Pons (tissue), 1 donor: Measurements from ENCODE around the gene GANC.
"Not testable (repeated sequence)": the region's sequence is repeated elsewhere in the genome, so short reads cannot be mapped to it uniquely, and the experiment has no call there.

Experiments
- DNase-seq: peaks from one replicate; pipeline ENCODE4 v3.0.0-alpha.2; 2016; ENCODE audit warnings: low spot score

GANC gene

GRCh38 chr15:42282926-42283325 is 9.9 kb downstream of the GANC start:
- DNase-seq = no peak

DNA sequence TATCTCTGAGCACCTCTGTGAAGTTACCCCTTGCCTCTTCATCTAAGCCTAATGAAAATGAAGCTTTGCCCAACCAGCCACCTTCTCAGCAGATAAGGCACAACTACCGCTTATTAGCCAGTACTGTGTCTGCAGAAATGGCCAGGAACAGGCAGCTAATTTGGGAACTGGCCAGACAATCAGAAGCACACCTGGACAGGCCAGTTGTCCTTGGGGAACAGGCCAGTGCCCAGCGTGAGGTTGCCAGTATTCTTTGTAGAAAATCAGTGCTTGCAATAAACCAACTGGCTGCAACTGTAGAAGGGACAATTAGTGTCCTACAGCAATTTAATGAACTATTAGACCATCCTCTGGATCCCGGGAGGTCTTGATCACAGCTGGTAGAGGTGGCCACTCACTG is 10.7 kb downstream of the GANC start:
- DNase-seq = no peak

GRCh38 chr15:42284551-42284950 is 11.6 kb downstream of the GANC start:
- no peak for DNase-seq

DNA sequence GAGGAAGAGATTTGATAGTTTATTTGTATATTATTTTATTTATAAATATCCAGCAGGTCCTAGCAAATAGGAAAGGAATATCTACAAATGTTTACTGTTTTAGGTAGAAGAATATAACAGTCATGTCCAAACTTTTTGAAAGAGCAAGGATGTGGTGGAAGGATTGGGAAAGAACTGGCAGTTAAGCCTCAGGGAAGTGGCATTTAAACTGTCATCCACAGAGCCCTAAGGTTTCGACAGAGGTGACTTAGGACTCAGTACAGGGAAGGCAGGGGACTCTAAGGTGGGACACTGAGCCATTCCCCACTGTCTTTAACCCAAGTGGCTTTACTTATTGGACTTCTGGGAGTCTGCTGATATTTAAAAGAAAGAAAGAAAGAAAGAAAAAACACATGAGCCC is 12.0 kb downstream of the GANC start:
- DNase-seq = no peak

DNA sequence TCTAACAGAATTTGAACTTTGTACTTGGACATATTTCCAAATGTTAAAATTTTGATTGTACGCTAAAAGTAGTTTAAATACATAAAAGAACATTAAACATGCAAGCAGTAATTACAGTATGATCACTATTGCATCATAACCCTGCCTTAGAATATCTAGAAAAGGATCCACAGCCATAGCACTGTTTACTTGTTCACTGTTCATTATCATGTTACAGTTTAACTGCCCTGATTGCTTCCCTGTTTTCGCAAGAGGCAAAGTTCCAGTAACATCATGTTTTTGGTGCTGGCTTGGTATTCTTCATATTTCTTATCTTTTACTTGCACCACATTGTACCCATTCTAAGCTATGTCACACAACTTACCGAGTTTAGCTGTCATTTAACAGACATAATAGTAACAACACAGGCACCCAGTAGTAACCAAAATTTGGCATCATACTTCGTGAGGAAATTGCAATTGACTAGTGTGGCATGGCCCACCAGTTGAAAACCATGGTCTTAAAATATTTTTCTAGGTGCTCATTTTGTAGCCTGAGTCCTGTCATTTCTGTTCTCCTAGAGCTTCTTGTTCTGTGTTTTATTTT is 13.5 kb downstream of the GANC start:
- DNase-seq = no peak

- no peak for DNase-seq
These were observed 14.9 kb downstream of the GANC start for GRCh38 chr15:42287931-42288330.

DNA sequence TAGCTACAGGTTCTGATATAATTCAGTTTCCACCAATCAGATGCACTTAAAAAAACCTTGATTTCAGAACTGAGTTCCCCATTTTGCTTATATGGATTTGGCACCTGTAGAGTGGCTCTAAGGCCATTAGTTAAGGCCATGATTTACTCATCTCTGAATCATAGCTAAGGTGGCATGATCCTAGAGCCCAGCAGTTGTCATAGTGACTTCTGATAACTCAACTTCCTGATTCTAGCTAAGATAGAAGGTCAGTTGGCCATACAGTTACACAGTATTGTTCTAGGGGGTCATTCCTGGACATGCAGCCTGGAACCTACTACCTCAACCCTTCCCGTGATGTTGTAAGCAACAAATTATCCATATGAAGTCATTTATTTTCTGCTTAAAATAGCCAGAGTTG is 16.2 kb downstream of the GANC start:
- no peak for DNase-seq

- not testable (repeated sequence) for DNase-seq
These were observed 28.0 kb downstream of the GANC start for GRCh38 chr15:42301004-42301403.

DNA sequence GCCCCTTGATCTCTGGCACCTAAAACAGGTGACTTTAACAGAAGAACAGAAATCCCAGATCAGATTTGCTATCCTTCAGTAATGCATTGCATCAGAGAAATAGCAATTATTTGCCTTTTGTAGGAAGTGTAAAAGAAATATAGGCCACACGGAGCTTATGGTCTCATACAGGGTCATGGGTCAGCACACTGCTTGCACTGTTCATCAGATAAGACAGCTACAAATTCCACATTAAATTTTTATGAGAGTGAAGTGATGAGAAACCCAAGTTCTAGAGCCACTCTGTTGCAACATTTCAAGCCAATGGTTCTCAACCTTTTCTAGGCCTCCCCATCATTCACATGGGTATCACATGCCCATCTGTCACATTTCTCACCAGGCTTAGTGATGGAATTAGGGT is 33.7 kb downstream of the GANC start:
- DNase-seq = no peak

DNA sequence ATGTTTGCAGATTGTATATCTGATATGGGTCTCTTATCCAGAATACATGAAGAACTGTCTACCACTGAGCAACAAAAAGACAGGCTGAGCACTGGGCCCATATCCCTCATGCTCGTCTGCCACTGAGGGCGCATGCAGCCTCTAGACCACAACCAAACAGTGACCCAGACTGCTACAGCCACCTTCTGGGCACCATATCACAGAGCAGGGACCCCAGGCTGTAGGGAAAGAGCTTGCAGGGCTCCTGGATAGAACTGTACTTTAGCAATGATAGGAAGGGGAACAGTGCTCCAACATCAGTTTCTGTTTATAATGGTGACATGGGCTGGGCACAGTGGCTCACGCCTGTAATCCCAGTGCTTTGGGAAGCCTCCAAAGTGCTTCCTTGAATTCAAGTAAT is 40.5 kb downstream of the GANC start:
- DNase-seq = no peak

- no peak for DNase-seq
These were observed 41.8 kb downstream of the GANC start for GRCh38 chr15:42314818-42315217.

GRCh38 chr15:42315521-42315920 is 42.5 kb downstream of the GANC start:
- DNase-seq = no peak

GRCh38 chr15:42316282-42316805 is 43.3 kb downstream of the GANC start:
- not testable (repeated sequence) for DNase-seq

- DNase-seq = no peak
These were observed 46.2 kb downstream of the GANC start for GRCh38 chr15:42319206-42319605.

GRCh38 chr15:42324308-42324707 is 51.3 kb downstream of the GANC start:
- no peak for DNase-seq

DNA sequence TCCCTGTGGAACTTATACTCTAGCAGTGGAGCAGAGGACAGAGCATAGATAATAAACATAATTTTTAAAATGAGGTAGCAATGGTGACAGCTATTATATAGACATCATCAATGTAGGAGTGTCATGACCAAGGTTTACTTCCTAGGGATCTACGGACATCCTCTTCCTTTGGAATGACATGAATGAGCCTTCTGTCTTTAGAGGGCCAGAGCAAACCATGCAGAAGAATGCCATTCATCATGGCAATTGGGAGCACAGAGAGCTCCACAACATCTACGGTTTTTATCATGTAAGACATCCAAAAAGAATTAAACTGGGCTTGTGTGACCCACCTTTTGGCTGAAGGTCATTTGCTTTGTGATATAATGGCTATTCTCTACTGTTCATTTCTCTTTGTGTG is 56.2 kb downstream of the GANC start:
- peak; percentile 54 for DNase-seq

DNA sequence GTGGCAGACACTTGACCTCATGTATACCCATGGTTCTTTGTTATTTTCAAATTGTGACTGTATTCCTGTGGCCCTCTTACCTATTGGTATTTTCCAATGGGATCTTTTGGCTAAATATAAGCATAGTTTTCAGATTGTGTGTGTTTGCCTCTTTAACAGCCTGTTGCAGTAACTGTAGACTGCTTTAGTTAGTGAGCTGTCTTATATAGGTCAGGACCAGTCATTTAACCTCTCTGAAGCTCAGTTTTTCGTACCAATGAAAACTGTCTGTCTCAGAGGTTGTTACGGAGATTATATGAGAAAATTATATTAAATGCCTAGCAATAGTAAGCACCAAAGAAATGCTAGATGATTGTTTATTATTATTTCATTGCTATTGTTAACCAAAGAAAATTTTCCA is 57.0 kb downstream of the GANC start:
- DNase-seq = no peak

GRCh38 chr15:42331235-42331634 is 58.2 kb downstream of the GANC start:
- DNase-seq = no peak

DNA sequence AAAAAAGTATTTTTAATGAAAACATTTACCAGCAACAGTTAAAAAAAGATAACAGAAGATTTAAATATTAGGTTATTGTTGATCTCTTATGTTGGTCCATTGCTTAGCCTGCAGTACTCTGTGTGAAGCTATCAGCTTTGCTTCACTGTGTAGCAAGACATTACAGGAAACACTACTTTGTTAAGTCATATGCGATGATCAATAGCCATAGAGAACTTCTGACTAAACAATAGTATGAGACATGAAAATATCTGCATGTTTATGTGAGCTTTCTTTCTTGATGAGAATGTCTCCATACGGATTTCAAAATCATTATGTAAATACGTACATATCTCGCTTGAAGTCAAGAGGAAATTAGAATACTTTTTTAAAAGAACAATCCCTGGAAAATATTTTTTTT is 59.3 kb downstream of the GANC start:
- no peak for DNase-seq

- DNase-seq = no peak
These were observed 62.1 kb downstream of the GANC start for GRCh38 chr15:42335074-42335473.

GRCh38 chr15:42336650-42337049 is 63.6 kb downstream of the GANC start:
- not testable (repeated sequence) for DNase-seq

- DNase-seq = not testable (repeated sequence)
These were observed 64.1 kb downstream of the GANC start for GRCh38 chr15:42337104-42337503.

GRCh38 chr15:42338500-42338899 is 65.5 kb downstream of the GANC start:
- DNase-seq = no peak

- no peak for DNase-seq
These were observed 70.7 kb downstream of the GANC start for GRCh38 chr15:42343596-42344232.
